GM21529 (cell line): Measurements from ENCODE around the gene SLC29A2.
"Not testable (repeated sequence)": the region's sequence is repeated elsewhere in the genome, so short reads cannot be mapped to it uniquely, and the experiment has no call there.

Experiments
- ATAC-seq: cut with Tn5 transposase; IDR thresholded peaks from one replicate; pipeline ENCODE4 v1.9.1; 2021; ENCODE audit not compliant: unreplicated experiment

SLC29A2 gene

GRCh38 chr11:66386171-66387069 lies 14.9 kb upstream of the SLC29A2 start:
- ATAC-seq: no peak

GRCh38 chr11:66384316-66384715 lies 12.8 kb upstream of the SLC29A2 start:
- ATAC-seq: not testable (repeated sequence)

GRCh38 chr11:66380264-66380663 lies 8.7 kb upstream of the SLC29A2 start:
- not testable (repeated sequence) for ATAC-seq

- ATAC-seq: not testable (repeated sequence)
Observed at GRCh38 chr11:66373690-66374287, 2.2 kb upstream of the SLC29A2 start.

- no peak for ATAC-seq
Observed at GRCh38 chr11:66373265-66373664, 1.7 kb upstream of the SLC29A2 start.

- no peak for ATAC-seq
Observed at GRCh38 chr11:66369073-66369894, 2.3 kb downstream of the SLC29A2 start.

- no peak for ATAC-seq
Observed at GRCh38 chr11:66368484-66368883, 3.1 kb downstream of the SLC29A2 start.

- ATAC-seq: no peak
Observed at GRCh38 chr11:66367561-66368312, 3.8 kb downstream of the SLC29A2 start.

GRCh38 chr11:66366844-66367477 lies 4.6 kb downstream of the SLC29A2 start:
- ATAC-seq: no peak

GRCh38 chr11:66365711-66366619 lies 5.6 kb downstream of the SLC29A2 start:
- no peak for ATAC-seq

GRCh38 chr11:66365166-66365565 lies 6.4 kb downstream of the SLC29A2 start:
- ATAC-seq: no peak

GRCh38 chr11:66363805-66364535 lies 7.6 kb downstream of the SLC29A2 start:
- no peak for ATAC-seq

GRCh38 chr11:66363187-66363601 lies 8.4 kb downstream of the SLC29A2 start:
- ATAC-seq: no peak

GRCh38 chr11:66362481-66363147 lies 8.9 kb downstream of the SLC29A2 start:
- ATAC-seq: no peak

- no peak for ATAC-seq
Observed at GRCh38 chr11:66361502-66361941, 10.0 kb downstream of the SLC29A2 start.

- no peak for ATAC-seq
Observed at GRCh38 chr11:66360406-66361073, 11.0 kb downstream of the SLC29A2 start.

- no peak for ATAC-seq
Observed at GRCh38 chr11:66359662-66360087, 11.9 kb downstream of the SLC29A2 start.
